ENCODE measurements around the gene DENND1C.

DNA sequence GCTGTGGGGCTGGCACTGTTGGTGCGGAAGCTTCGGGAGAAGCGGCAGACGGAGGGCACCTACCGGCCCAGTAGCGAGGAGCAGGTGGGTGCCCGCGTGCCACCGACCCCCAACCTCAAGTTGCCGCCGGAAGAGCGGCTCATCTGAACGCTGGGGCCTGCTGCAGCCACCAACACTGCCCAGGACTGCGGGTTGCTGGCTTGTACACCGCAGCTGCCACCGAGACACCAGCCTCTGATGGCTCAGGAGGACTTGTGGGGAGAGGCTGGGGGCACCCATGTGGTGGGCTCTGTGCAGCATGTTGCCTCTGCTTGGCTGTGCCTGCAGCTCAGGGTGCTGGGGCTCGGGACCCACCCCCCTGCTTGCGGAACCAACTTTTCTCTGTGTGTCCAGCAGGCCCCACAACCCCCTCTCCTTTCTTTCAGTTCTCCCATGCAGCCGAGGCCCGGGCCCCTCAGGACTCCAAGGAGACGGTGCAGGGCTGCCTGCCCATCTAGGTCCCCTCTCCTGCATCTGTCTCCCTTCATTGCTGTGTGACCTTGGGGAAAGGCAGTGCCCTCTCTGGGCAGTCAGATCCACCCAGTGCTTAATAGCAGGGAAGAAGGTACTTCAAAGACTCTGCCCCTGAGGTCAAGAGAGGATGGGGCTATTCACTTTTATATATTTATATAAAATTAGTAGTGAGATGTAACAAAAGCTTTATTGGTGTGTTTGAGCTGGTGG, 14.9 kb downstream of the DENND1C start:
- TF ChIP-seq CTCF (IDR thresholded peaks at IDR 0.05) = no peak
- no peak for TF ChIP-seq POLR2A (IDR thresholded peaks at IDR 0.05)

Measured in ovary (tissue), 3 donors.